Ovary (tissue), 3 donors: ENCODE measurements around the gene CTSO.

Experiments used
- CTCF ChIP-seq, 3 donors: fragments of 450-650 bp in 2 of 3; fragments of 200-600 bp in 1 of 3; IDR thresholded peaks; one replicate each; pipeline versions ENCODE4 v1.5.1 to v1.8.0; 2016 to 2022; ENCODE audit warnings: antibody characterized with exemption in 3 of 3, mild to moderate bottlenecking in 1 of 3
- POLR2A ChIP-seq: fragments of 450-650 bp; IDR thresholded peaks from one replicate; pipeline ENCODE4 v1.6.1; 2017; ENCODE audit warnings: antibody characterized with exemption, mild to moderate bottlenecking, moderate library complexity
- donor health status: DM: no; HTN: no; CAD: no.

GRCh38 chr4:155950461-155950860 is 3.2 kb downstream of the CTSO start:
- TF ChIP-seq CTCF (IDR thresholded peaks at IDR 0.05) (no peak), POLR2A (no peak)
